ENCODE data around the gene GPR161.

- TF ChIP-seq FOXM1 (IDR thresholded peaks at IDR 0.05; ENCODE audit: borderline replicate concordance) = no peak
- no peak for TF ChIP-seq SP1 (IDR thresholded peaks at IDR 0.05)
- no peak for TF ChIP-seq BHLHE40 (IDR thresholded peaks at IDR 0.05; ENCODE audit: borderline replicate concordance)
- TF ChIP-seq ELF4 (IDR thresholded peaks at IDR 0.05) = no peak
- no peak for TF ChIP-seq ZNF384 (IDR thresholded peaks at IDR 0.05)
- TF ChIP-seq FOXK2 (IDR thresholded peaks at IDR 0.05) = no peak
- no peak for TF ChIP-seq HDGF (IDR thresholded peaks at IDR 0.05; ENCODE audit: borderline replicate concordance)
- no peak for TF ChIP-seq TARDBP (IDR thresholded peaks at IDR 0.05)
- no peak for TF ChIP-seq SUZ12 (IDR thresholded peaks at IDR 0.05)
- TF ChIP-seq ARNT (IDR thresholded peaks at IDR 0.05) = no peak
- no peak for TF ChIP-seq CTBP1 (IDR thresholded peaks at IDR 0.05; ENCODE audit: borderline replicate concordance)
- no peak for TF ChIP-seq NFRKB (IDR thresholded peaks at IDR 0.05)
Measured at GRCh38 chr1:168145184-168146159, 8.7 kb upstream of the GPR161 start.

Data from HEK293T (cell line).